ENCODE results near the gene NME5.

NME5 gene

GRCh38 chr5:138138949-138139780 is at the start of gene NME5:
Gene NME5, minus strand, starts transcription at chr5:138139428. Its CDS starts 648 bp downstream, at chr5:138138780.
- no peak for DNase-seq (ENCODE audit: low read depth, low spot score)
- no peak for TF ChIP-seq CTCF (IDR thresholded peaks at IDR 0.05; ENCODE audit: insufficient read depth, low read length, missing control alignments)
- H3K4me3 ChIP-seq (ENCODE audit: low read depth, low read length) = peak within 1 kb of the TSS; percentile 49
- CTCF ChIA-PET = interaction anchor here (1.0 to 2.1 kb wide), 6 partner anchors 13 to 510 kb away, joined by 3 to 17 read pairs (median 4); no protein-coding TSS in a partner anchor
- POLR2A ChIA-PET = no interaction called here

- H3K4me3 ChIP-seq (ENCODE audit: low read depth, low read length) = no peak overlapping the region
- TF ChIP-seq CTCF (IDR thresholded peaks at IDR 0.05; ENCODE audit: insufficient read depth, low read length, missing control alignments) = no peak
- DNase-seq (ENCODE audit: low read depth, low spot score) = no peak
- ChIA-PET CTCF (interaction anchor here (0.9 to 2.9 kb wide), 4 partner anchors 8 to 94 kb away, joined by 4 to 13 read pairs (median 5); no protein-coding TSS in a partner anchor), POLR2A (no interaction called here)
These were observed 49.4 kb upstream of the NME5 start for GRCh38 chr5:138188626-138189025.

GRCh38 chr5:138186002-138186447 is 46.8 kb upstream of the NME5 start:
- DNase-seq (ENCODE audit: low read depth, low spot score) = no peak
- no peak for TF ChIP-seq CTCF (IDR thresholded peaks at IDR 0.05; ENCODE audit: insufficient read depth, low read length, missing control alignments)
- H3K4me3 ChIP-seq (ENCODE audit: low read depth, low read length) = no peak overlapping the region
- CTCF ChIA-PET = no interaction called here
- POLR2A ChIA-PET = no interaction called here

- POLR2A ChIA-PET = no interaction called here
- TF ChIP-seq CTCF (IDR thresholded peaks at IDR 0.05; ENCODE audit: insufficient read depth, low read length, missing control alignments) = no peak
- no peak overlapping the region for H3K4me3 ChIP-seq (ENCODE audit: low read depth, low read length)
- CTCF ChIA-PET = interaction anchor here (1.6 to 2.3 kb wide), 3 partner anchors 170 to 321 kb away, joined by 4 to 8 read pairs (median 6); partner anchors contain the start of gene KDM3B
- no peak for DNase-seq (ENCODE audit: low read depth, low spot score)
These were observed 43.6 kb upstream of the NME5 start for GRCh38 chr5:138182808-138183207.

- no peak for TF ChIP-seq CTCF (IDR thresholded peaks at IDR 0.05; ENCODE audit: insufficient read depth, low read length, missing control alignments)
- ChIA-PET CTCF (interaction anchor here (0.8 to 3.5 kb wide), 13 partner anchors 8 to 367 kb away, joined by 3 to 23 read pairs (median 4); partner anchors contain the start of gene KDM3B), POLR2A (no interaction called here)
- H3K4me3 ChIP-seq (ENCODE audit: low read depth, low read length) = no peak overlapping the region
- DNase-seq (ENCODE audit: low read depth, low spot score) = no peak
These were observed 41.6 kb upstream of the NME5 start for GRCh38 chr5:138180841-138181240.

- CTCF ChIA-PET = interaction anchor here (0.6 to 3.5 kb wide), 23 partner anchors 9 to 368 kb away, joined by 3 to 23 read pairs (median 4); partner anchors contain the start of gene KDM3B
- peak overlapping the region; percentile 84 for H3K4me3 ChIP-seq (ENCODE audit: low read depth, low read length)
- peak; percentile 46 for TF ChIP-seq CTCF (IDR thresholded peaks at IDR 0.05; ENCODE audit: insufficient read depth, low read length, missing control alignments)
- peak; percentile 3 for DNase-seq (ENCODE audit: low read depth, low spot score)
- POLR2A ChIA-PET = no interaction called here
These were observed 41.1 kb upstream of the NME5 start for GRCh38 chr5:138180183-138180782.

All from AG04449 (cell line).